Right cardiac atrium (tissue), 5 donors: ENCODE results near the gene GSN. TPM values are rescaled to one million over a fixed set of nuclear protein-coding genes. Genes with fewer than 3 reads are reported as not detected.
"Not testable (repeated sequence)": the region's sequence is repeated elsewhere in the genome, so short reads cannot be mapped to it uniquely, and the experiment has no call there.

ENCODE experiments used
- ATAC-seq, 2 donors: fragments of 200-7000 bp; cut with Tn5 transposase; one replicate each; pipeline versions ENCODE4 v1.8.0 to v1.9.1; 2020; ENCODE audit warnings: moderate library complexity in 2 of 2, mild to moderate bottlenecking in 1 of 2
- DNase-seq, 3 donors: peaks; one replicate each; pipeline ENCODE4 v3.0.0-alpha.2; 2020
- H3K27ac ChIP-seq: one replicate; pipeline ENCODE4 v1.5.1; 2013; ENCODE audit warnings: mild to moderate bottlenecking, low read length, control low read depth, moderate library complexity
- H3K27me3 ChIP-seq: one replicate; pipeline ENCODE4 v1.6.1; 2013; ENCODE audit not compliant: control insufficient read depth, insufficient read depth
- H3K4me1 ChIP-seq: one replicate; pipeline ENCODE4 v1.6.1; 2013; ENCODE audit warnings: low read length; ENCODE audit not compliant: control insufficient read depth, insufficient read depth
- H3K4me3 ChIP-seq: one replicate; pipeline ENCODE4 v1.5.1; 2013; ENCODE audit warnings: low read length, control low read depth
- H3K9me3 ChIP-seq: one replicate; pipeline ENCODE4 v1.6.1; 2013; ENCODE audit warnings: low read length; ENCODE audit not compliant: control insufficient read depth
- WGBS: extraction: QIAGEN DNeasy Blood & Tissue Kit; methylation state at CpG from one replicate; pipeline ENCODE4 v1.1.7; 2013; 5-methylcytosine and 5-hydroxymethylcytosine counted together
- intact Hi-C, 4 donors: fragments of 100-400 bp; cut with DNase I; formaldehyde crosslinking; loops; one replicate each; pipeline versions ENCODE4 v1.11.0 to v1.14.0; 2022 to 2023
- polyA plus RNA-seq: library from polyadenylated mRNA; stranded (reverse); fragments of 200-250 nt; gene quantifications from one replicate; pipeline ENCODE4 v1.2.3, GENCODE V29; 2013
- total RNA-seq, 4 donors: library from RNA; stranded (reverse); fragmentation: NEBNext Ultra II Directional; extraction: Animal tissue kit (Norgen Biotek cat#: 25700); gene quantifications; one replicate each; pipeline ENCODE4 v1.2.1, GENCODE V29; 2021
- donor health status: healthy with polysubstance abuse.
- donor health status: DM: no; HTN: yes; CAD: no.
- donor health status: DM: no; HTN: no; CAD: no.
- donor health status: DM: no; HTN: yes; CAD: no; lungs with severe emphysema.
- donor health status: DM: yes; HTN: yes; CAD: no.

Gene GSN
- total and polyA plus RNA-seq, 5 donors, result 949 to 1,838 (median 1,630) TPM

DNA sequence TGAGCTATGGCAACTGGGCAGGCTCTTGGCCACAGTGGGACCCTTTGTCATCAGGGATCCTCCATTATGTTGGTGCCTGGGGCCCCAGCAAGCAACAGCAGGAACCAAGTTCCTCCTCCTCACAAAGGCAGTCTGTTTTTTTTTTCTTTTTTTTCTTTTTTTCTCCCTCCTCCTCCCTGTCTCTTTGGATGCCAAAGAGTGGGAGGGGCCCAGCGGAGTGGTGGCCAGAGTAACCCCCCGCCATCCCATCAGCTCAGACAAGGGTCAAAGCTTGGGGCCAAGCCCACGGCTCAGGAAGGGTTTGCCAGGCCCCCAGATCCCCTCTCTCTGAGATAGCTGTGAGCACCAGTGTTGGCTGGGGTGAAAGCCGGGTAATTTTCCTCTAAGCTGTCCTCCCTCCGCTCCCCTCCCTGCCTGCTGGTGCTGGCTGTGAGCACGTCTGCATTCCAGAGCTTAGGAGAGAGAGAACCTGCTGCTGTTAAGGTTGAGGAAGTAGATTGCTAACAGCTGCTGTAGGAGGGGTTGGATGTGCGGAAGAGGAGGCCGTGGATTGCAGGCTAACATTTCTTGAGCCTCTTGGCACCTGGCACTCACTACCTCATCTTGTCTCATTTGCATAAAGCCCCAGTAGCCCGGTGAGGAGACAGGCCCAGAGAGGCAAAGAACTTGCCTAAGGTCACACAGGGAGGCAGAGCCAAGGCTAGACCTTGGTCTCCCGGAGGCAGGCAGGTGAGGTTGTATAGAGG, 21.2 kb downstream of the GSN start:
- H3K4me3 ChIP-seq, result no peak overlapping the region
- 13% methylated on average over 10 of the region's 10 CpGs for WGBS
- peak; percentile 42 to 59 for ATAC-seq
- peak overlapping the region; percentile 97 for H3K27ac ChIP-seq
- H3K4me1 ChIP-seq, result peaks cover 52% of the 10 kb centered on the region
- intact Hi-C loops, result no loop called here
- DNase-seq, result peak; percentile 87 to 95 (median 91)
- H3K27me3 ChIP-seq, result no peaks in the 10 kb centered on the region
- H3K9me3 ChIP-seq, result no peaks in the 10 kb centered on the region

DNA sequence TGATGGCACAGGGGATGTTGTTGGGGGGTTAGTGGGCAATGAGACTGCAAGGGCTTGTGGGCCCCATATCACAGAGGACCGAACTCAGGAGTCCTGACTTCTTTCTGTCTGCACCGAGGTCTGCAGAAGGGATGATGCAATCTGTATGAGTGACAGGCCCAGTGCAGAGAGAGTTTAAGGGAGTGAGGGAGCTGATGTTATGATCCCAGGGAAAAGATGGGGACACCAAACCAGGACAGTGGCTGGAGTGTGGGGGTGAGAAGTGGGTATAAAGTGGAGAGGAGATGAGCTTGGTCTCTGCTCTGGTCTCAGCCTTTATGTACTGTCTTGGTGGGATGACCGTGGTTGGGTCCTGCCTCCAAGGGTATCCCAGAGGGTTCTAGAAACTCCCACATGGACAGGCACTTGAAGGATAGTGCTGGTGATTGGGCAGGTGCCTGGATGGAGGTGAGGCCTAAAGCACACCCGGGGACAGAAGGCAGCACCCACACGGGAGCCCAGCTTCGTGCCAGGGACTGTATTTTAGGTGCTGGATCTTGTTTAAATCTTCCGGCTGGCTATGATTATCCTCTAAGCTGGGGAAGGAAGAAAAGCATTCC, 21.9 kb downstream of the GSN start:
- H3K4me1 ChIP-seq, result peaks cover 52% of the 10 kb centered on the region
- no peak for DNase-seq
- H3K27me3 ChIP-seq, result no peaks in the 10 kb centered on the region
- H3K9me3 ChIP-seq, result no peaks in the 10 kb centered on the region
- ATAC-seq, result no peak
- intact Hi-C loops, result no loop called here
- no peak overlapping the region for H3K4me3 ChIP-seq
- H3K27ac ChIP-seq, result peak overlapping the region; percentile 97
- WGBS, result 55% methylated on average over 7 of the region's 7 CpGs

DNA sequence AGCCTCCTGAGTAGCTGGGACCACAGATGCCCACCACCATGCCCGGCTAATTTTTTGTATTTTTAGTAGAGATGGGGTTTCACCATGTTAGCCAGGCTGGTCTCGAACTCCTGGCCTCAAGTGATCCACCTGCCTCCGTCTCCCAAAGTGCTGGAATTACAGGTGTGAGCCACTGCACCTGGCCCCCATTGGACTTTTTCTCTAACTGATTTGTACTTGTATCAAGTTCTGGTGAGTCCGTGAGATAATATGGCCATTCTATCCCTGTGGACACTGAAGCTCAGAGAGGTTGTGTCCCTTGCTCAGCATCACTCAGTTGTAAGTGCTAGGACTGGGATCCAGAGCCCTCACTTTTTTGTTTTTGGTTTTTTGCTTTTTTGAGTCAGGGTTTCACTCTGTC, 23.6 kb downstream of the GSN start:
- H3K27me3 ChIP-seq, DNase-seq, ATAC-seq, intact Hi-C loops, H3K27ac ChIP-seq, H3K4me3 ChIP-seq, H3K9me3 ChIP-seq: not testable (repeated sequence)
- H3K4me1 ChIP-seq, result peaks cover 50% of the 10 kb centered on the region
- WGBS, result 97% methylated on average over 4 of the region's 4 CpGs

DNA sequence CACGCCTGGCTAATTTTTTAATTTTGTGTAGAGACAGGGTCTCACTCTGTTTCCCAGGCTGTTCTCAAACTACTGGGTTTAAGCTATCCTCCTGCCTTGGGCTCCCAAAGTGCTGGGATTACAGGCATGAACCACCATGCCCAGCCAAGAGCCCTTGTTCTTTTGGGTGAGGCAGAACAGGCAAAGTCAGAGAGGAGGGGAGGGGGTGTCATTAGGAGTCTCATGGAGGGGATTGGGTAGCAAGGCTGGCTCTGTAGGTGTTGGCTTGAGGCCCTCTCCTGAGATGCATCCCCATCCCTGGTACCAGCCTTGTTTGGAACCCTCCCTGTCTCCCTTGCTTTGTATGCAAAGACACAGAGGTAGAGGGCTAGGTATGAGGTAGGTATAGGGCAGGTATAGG, 24.1 kb downstream of the GSN start:
- H3K4me1 ChIP-seq, result peaks cover 53% of the 10 kb centered on the region
- WGBS, result 95% methylated on average over 1 of the region's 1 CpG

DNA sequence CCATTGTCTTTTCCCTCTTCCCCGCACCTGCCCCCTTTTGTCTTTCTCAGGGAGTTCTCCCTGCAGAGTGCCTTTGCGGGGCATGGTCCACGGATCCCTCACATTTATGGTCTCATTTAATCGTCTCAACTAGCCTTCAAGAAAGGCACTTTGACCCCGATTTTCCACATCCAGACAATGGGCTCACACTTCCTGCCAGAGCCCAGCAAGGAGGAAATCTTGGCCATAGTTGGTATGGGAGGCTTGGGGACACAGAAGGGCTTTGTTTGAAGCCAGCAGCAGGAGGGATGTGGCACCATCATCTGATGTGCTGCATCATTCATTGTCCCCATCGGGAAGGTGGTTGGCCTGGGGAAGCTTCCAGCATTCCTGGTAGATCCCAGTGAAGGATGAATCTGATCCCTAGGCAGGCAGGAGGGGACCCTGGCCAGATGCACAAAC, 24.9 kb downstream of the GSN start:
- 74% methylated on average over 6 of the region's 6 CpGs for WGBS
- no peak for ATAC-seq
- no peaks in the 10 kb centered on the region for H3K9me3 ChIP-seq
- H3K4me3 ChIP-seq, result no peak overlapping the region
- H3K27me3 ChIP-seq, result no peaks in the 10 kb centered on the region
- intact Hi-C loops, result no loop called here
- H3K4me1 ChIP-seq, result peaks cover 48% of the 10 kb centered on the region
- no peak for DNase-seq
- H3K27ac ChIP-seq, result peak overlapping the region; percentile 42

More for the DNA sequence above, 24.1 kb downstream of the GSN start:
- no peaks in the 10 kb centered on the region for H3K9me3 ChIP-seq
- H3K27me3 ChIP-seq, result no peaks in the 10 kb centered on the region
- intact Hi-C loops, result no loop called here
- no peak for DNase-seq
- no peak overlapping the region for H3K4me3 ChIP-seq
- peak overlapping the region; percentile 5 for H3K27ac ChIP-seq
- no peak for ATAC-seq

DNA sequence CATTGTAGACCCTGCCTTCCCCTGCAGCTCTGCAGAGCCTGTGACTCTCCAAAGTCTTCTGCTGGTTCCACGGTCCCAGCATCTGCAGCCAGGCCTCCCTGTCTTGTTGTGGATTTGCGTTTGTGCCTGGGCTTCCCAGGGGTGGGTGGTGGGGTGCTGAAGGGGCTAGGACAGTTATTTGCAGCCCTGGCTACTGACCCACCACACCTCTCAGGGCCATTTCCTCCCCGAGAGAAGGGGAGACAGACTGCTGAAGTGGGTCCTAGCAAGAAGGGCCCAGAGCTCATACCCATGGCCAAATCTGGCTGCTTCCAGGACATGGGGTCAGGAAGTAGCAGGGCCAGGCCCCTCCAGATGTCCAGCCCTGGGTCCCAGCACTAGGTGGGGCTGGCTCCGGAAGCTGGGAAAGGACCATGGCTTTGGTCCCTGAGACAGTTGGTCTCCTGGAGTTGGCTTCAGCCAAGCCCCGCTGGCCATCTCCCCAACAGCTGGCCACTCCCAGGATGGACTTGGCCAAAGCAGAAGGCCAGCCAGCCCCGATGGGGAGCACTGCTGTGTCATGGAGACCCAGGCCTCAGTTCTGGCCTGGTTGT, 26.3 kb downstream of the GSN start:
- intact Hi-C loops, result no loop called here
- Histone ChIP-seq H3K9me3 (no peaks in the 10 kb centered on the region), H3K4me1 (peaks cover 47% of the 10 kb centered on the region), H3K4me3 (no peak overlapping the region), H3K27ac (peak overlapping the region; percentile 86), H3K27me3 (no peaks in the 10 kb centered on the region)
- 48% methylated on average over 6 of the region's 6 CpGs for WGBS
- DNase-seq (peak; percentile 82 to 95 (median 93)), ATAC-seq (peak; percentile 54 to 61)

DNA sequence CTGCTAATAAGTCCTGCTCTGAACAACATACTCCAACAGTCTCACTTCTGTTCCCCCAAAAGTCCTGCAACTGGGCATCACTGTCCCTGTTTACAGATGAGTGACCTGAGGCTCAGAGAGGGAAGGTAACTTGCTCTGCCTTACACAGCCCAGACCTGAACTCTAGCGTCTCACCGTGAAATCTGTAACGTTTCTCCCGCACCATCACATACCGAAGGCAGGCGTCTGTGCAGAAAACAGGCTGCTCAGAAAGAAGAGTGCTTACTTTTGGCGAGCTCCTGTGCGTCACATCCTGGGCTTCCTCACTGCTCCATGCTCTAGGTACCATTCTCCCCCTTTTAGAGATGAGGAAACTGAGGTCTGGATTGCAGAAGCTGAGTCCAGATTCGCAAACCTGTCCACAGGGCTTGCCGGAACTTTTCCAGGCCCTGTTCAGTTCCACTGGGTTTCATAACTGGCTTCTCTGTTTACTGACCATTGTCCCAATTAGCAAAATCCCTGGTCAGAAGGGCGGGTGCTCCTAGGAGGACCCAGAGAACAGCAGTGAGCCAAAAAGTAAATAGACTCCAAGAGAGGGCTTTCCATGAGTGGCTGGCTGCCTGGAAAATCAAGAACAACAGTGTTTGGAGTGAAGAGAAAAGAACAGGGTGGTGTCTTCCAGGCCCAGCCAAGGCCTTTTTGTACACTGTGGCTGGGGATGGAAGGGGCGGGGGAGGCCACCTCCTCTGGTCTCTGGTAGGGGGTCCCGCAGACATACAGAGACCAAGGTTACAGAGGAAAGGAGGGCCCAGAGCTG, 27.1 kb downstream of the GSN start:
- H3K4me1 ChIP-seq, result peaks cover 39% of the 10 kb centered on the region
- H3K4me3 ChIP-seq, result no peak overlapping the region
- WGBS, result 64% methylated on average over 13 of the region's 13 CpGs
- peak; percentile 79 to 92 (median 79) for DNase-seq
- intact Hi-C loops, result no loop called here
- H3K9me3 ChIP-seq, result no peaks in the 10 kb centered on the region
- no peaks in the 10 kb centered on the region for H3K27me3 ChIP-seq
- peak overlapping the region; percentile 86 for H3K27ac ChIP-seq
- peak; percentile 68 to 70 for ATAC-seq

DNA sequence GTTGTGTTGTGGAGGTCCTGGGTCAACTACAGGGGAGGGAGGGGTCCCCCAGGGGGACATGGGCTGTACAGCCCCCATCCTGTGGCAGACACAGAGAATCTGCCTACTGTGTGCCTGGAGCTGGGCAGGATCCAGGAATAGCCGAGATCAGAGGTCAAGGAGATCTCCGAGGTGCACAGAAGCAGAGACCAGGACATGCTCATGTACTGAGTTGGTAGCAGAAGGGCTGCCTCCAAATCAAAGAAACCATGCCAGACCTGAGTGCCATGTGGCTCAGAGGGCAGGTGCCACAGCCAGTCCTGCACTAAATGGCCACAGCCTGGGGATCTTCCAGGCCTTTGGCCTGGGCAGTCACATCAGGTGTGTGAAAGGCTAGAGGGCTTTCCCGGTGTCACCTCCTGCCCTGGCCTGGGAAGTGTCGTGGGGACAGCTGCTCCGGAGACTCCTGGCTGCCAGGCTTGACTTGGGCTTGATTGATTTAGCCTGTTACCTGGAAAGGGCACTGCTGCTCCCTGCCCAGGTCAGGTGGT, 27.8 kb downstream of the GSN start:
- H3K27me3 ChIP-seq, result no peaks in the 10 kb centered on the region
- no peak overlapping the region for H3K4me3 ChIP-seq
- H3K27ac ChIP-seq, result peak overlapping the region; percentile 86
- no peaks in the 10 kb centered on the region for H3K9me3 ChIP-seq
- peak in 2 of 3 donors; percentile 45 to 61 for DNase-seq
- ATAC-seq, result no peak
- intact Hi-C loops, result no loop called here
- 66% methylated on average over 5 of the region's 5 CpGs for WGBS
- peaks cover 38% of the 10 kb centered on the region for H3K4me1 ChIP-seq

DNA sequence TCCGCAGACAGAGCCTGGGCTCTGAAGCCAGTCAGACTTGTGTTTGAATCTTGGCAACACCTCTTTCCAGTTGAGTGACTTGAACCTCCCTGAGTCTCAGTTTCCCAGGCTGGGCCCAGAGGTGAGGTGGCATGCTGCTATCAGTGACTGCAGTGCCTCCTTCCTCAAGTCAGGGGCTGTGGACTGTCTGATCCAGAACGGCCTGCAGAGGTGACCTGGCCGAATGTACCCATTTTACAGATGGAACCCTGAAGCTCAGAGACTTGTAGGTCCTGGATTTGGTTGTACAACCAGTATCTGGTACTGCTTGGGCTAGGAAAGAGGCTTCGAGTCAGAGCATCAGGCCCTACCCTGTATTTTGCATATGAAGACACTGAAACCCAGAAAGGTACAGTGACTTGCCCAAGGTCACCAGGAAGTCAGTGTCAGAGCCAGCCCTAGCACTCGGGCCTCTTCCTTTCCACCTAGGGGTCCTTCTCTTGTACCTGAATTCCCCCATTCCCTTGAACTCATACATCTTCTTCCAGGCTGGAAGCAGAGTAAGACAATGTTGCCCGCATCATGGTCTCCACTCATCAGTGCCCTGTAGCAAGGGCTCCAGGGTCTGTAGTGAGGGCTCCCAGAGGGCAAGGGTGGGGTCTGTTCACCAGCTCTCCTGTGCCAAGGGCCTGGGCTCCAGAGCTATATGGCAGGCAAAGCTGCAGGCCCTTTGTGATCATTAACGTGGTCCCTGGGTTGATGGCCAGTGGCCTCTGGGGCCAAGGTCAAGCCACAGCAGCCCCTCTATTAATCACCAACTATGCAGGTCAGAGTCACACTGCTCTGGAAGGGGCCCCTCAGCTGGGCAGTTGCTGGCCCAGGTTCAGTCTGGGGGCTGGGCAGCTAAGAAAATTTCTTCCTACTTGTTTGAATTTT, 28.5 kb downstream of the GSN start:
- WGBS, result 76% methylated on average over 7 of the region's 7 CpGs
- Histone ChIP-seq H3K27me3 (no peaks in the 10 kb centered on the region), H3K4me1 (peaks cover 38% of the 10 kb centered on the region), H3K4me3 (no peak overlapping the region), H3K9me3 (no peaks in the 10 kb centered on the region), H3K27ac (peak overlapping the region; percentile 86)
- peak in 1 of 3 donors; percentile 26 for DNase-seq
- no peak for ATAC-seq
- intact Hi-C loops, result no loop called here

DNA sequence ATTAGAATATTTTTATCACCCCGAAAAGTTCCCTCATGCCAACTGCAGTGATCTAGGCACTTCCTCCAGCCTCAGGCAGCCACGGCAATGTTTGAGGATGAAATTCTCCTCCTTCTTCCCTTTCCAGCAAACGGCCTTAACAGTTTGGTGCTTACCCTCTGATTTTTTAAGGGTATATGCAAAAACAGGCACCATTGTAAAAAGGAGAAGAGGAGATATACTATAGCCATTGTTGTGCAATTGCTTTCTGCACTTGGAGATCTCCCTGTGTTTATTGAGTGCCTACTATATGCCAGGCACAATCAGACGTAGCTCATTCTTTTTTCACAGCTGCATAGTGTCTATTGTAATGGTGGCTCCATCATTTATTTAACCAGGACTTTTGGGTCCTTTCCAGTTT, 29.4 kb downstream of the GSN start:
- peak overlapping the region; percentile 34 for H3K27ac ChIP-seq
- H3K27me3 ChIP-seq, result no peaks in the 10 kb centered on the region
- intact Hi-C loops, result no loop called here
- 38% methylated on average over 4 of the region's 4 CpGs for WGBS
- H3K9me3 ChIP-seq, result no peaks in the 10 kb centered on the region
- H3K4me1 ChIP-seq, result peaks cover 41% of the 10 kb centered on the region
- DNase-seq (peak in 1 of 3 donors; percentile 16), ATAC-seq (no peak)
- H3K4me3 ChIP-seq, result no peak overlapping the region
